GM12878 (cell line): ENCODE measurements around the gene TMED6. TPM values are rescaled to one million over a fixed set of nuclear protein-coding genes. Genes with fewer than 3 reads are reported as not detected.

Experiments
- ATAC-seq: fragments of 200-7000 bp; cut with Tn5 transposase; 3 replicates; pipeline ENCODE4 v1.9.1; 2020; ENCODE audit warnings: mild to moderate bottlenecking, moderate library complexity
- BruUV-seq: library from RNA; stranded (reverse); fragments of 400-500 nt; replicated peaks from 2 replicates; lab custom pipeline; 2021; lab: Mats Ljungman, UMichigan
- CTCF ChIA-PET: fragments of 300-600 bp; sonication (Branson Sonifier 250); formaldehyde crosslinking; extraction: SDS; loops from one replicate; lab custom pipeline; 2021; ENCODE audit warnings: inconsistent platforms; lab: Yijun Ruan, JAX
- POLR2A ChIA-PET: fragments of 350-600 bp; formaldehyde crosslinking; extraction: SDS; loops from one replicate; lab custom pipeline; 2021; ENCODE audit warnings: inconsistent platforms; lab: Charles Lee
- RAD21 ChIA-PET: fragments of 300-600 bp; sonication (Branson Sonifier 250); formaldehyde crosslinking; loops from one replicate; lab custom pipeline; 2023; ENCODE audit warnings: antibody characterized with exemption; ENCODE audit not compliant: unreplicated experiment; lab: Charles Lee
- SMC1A ChIA-PET: fragments of 300-600 bp; sonication (Branson Sonifier 250); formaldehyde crosslinking; loops from one replicate; lab custom pipeline; 2023; ENCODE audit not compliant: unreplicated experiment, uncharacterized antibody; lab: Charles Lee
- DNase-seq: peaks from one replicate; pipeline ENCODE4 v3.0.0-alpha.2; 2011; ENCODE audit warnings: low read depth, low spot score
- FAIRE-seq: peaks from 3 replicates; lab custom pipeline; 2011; peaks lifted over from hg19 to GRCh38; lab: Jason Lieb, UNC
- H2AFZ ChIP-seq: 2 replicates; pipeline ENCODE4 v1.6.0; 2011; ENCODE audit warnings: low read depth, low read length, control low read depth; ENCODE audit not compliant: control insufficient read depth
- H3K27ac ChIP-seq: 2 replicates; pipeline ENCODE4 v1.5.1; 2011; ENCODE audit warnings: control low read depth; ENCODE audit not compliant: control insufficient read depth, insufficient read depth
- H3K27me3 ChIP-seq, 2 experiments: replicated peaks in 1 of 2; 2 replicates each; pipeline versions ENCODE4 v1.6.0 to v1.6.1; 2011; ENCODE audit warnings: low read length in 1 of 2; ENCODE audit not compliant: control insufficient read depth in 2 of 2, insufficient read depth in 2 of 2
- H3K36me3 ChIP-seq, 2 experiments: 2 replicates each; pipeline ENCODE4 v1.5.1; 2011; ENCODE audit warnings: low read length in 1 of 2; ENCODE audit not compliant: control insufficient read depth in 2 of 2, insufficient read depth in 2 of 2
- H3K4me1 ChIP-seq: 2 replicates; pipeline ENCODE4 v1.6.1; 2011; ENCODE audit warnings: mild to moderate bottlenecking, low read length, moderate library complexity, mixed read lengths; ENCODE audit not compliant: control insufficient read depth, insufficient read depth
- H3K4me2 ChIP-seq: 2 replicates; pipeline ENCODE4 v1.6.0; 2011; ENCODE audit warnings: control low read depth; ENCODE audit not compliant: control insufficient read depth, insufficient read depth
- H3K4me3 ChIP-seq: fragments of 200-600 bp; sonication (generic); 2 replicates; pipeline ENCODE4 v1.5.1; 2016
- H3K79me2 ChIP-seq: 2 replicates; pipeline ENCODE4 v1.6.0; 2011; ENCODE audit warnings: low read length; ENCODE audit not compliant: control insufficient read depth, insufficient read depth
- H3K9ac ChIP-seq: 2 replicates; pipeline ENCODE4 v1.8.0; 2011; ENCODE audit warnings: low read length, control low read depth, mixed read lengths; ENCODE audit not compliant: control insufficient read depth, insufficient read depth
- H3K9me3 ChIP-seq: replicated peaks from 3 replicates; pipeline ENCODE4 v1.5.1; 2011; ENCODE audit warnings: mild to moderate bottlenecking, low read length; ENCODE audit not compliant: control insufficient read depth, insufficient read depth
- H4K20me1 ChIP-seq: 2 replicates; pipeline ENCODE4 v1.6.0; 2011; ENCODE audit not compliant: control insufficient read depth, insufficient read depth
- HDAC6 ChIP-seq: fragments of 200-600 bp; sonication (generic); IDR thresholded peaks from one replicate; pipeline ENCODE4 v1.8.0; 2017; ENCODE audit warnings: antibody characterized with exemption; ENCODE audit not compliant: unreplicated experiment
- MTA3 ChIP-seq: IDR thresholded peaks from 2 replicates; pipeline ENCODE4 v1.6.1; 2012; ENCODE audit warnings: low read length, inconsistent platforms, borderline replicate concordance
- PML ChIP-seq: IDR thresholded peaks from 2 replicates; pipeline ENCODE4 v1.6.1; 2012; ENCODE audit warnings: low read length, inconsistent platforms
- RB1 ChIP-seq: fragments of 450-650 bp; formaldehyde crosslinking; IDR thresholded peaks from 2 replicates; pipeline ENCODE4 v1.6.1; 2017; ENCODE audit warnings: mild to moderate bottlenecking, borderline replicate concordance
- RUNX3 ChIP-seq: IDR thresholded peaks from 2 replicates; pipeline ENCODE4 v1.6.1; 2012; ENCODE audit warnings: low read length, inconsistent platforms
- SP1 ChIP-seq: IDR thresholded peaks from one replicate; pipeline ENCODE4 v1.6.1; 2011; ENCODE audit warnings: low read depth, low read length
- YY1 ChIP-seq: IDR thresholded peaks from 2 replicates; pipeline ENCODE4 v1.6.1; 2011; ENCODE audit warnings: low read depth, mild to moderate bottlenecking, low read length
- WGBS: methylation state at CpG from one replicate; pipeline ENCODE4 v1.1.6; 2016; ENCODE audit warnings: low lambda C conversion rate; ENCODE audit not compliant: insufficient replicate concordance, insufficient coverage; ENCODE audit errors: missing lambda C conversion rate; 5-methylcytosine and 5-hydroxymethylcytosine counted together
- in situ Hi-C: fragments of 300-500 bp; cut with MboI; formaldehyde crosslinking; loops from 9 replicates; pipeline ENCODE4 v1.14.3; 2018; ENCODE audit warnings: mixed read lengths
- intact Hi-C: fragments of 100-400 bp; cut with micrococcal nuclease; formaldehyde crosslinking; loops from one replicate; pipeline ENCODE4 v1.14.2; 2022; ENCODE audit not compliant: unreplicated experiment
- polyA plus RNA-seq, 11 experiments: library from polyadenylated mRNA; depleted of rRNA in 4 of 11; unstranded in 6 of 11; stranded (reverse) in 5 of 11; fragments of >200 nt; fragmentation: Nextera tagmentation in 4 of 11; fragmentation: Illumina TruSeq in 1 of 11; extraction: Ambion mirVana in 4 of 11; extraction: Trizol in 1 of 11; gene quantifications; 1 replicate in 1 of 11; 2 replicates in 10 of 11; pipeline versions ENCODE4 v1.2.1 to v1.2.3, GENCODE V29; 2011 to 2016; ENCODE audit warnings: inconsistent platforms in 2 of 11, missing spikeins in 2 of 11, low read depth in 1 of 11
- total RNA-seq, 4 experiments: library from RNA; depleted of rRNA in 3 of 4; stranded (reverse); fragments of >200 nt in 3 of 4; fragmentation: Illumina TruSeq in 1 of 4; extraction: Trizol in 1 of 4; gene quantifications; 2 replicates each; pipeline versions ENCODE4 v1.2.1 to v1.2.3, GENCODE V29; 2013 to 2021
- TF ChIP-seq, protein P1 (sequence below): IDR thresholded peaks from 2 replicates; pipeline ENCODE4 v1.6.1; 2012; ENCODE audit warnings: low read depth, low read length, improper control_type of control experiment
- TF ChIP-seq, protein P2 (sequence below): IDR thresholded peaks from 2 replicates; pipeline ENCODE4 v1.6.1; 2011; ENCODE audit warnings: low read depth, low read length, improper control_type of control experiment, borderline replicate concordance
- TF ChIP-seq, protein P3 (sequence below): fragments of 450-650 bp; conservative IDR thresholded peaks from 2 replicates; pipeline ENCODE4 v1.6.1; 2017; ENCODE audit warnings: mild to moderate bottlenecking, moderate library complexity
- TF ChIP-seq, protein P4 (sequence below): fragments of 450-650 bp; IDR thresholded peaks from 2 replicates; pipeline ENCODE4 v1.6.1; 2017; ENCODE audit warnings: mild to moderate bottlenecking, moderate library complexity
- TF ChIP-seq, protein P5 (sequence below): fragments of 450-650 bp; formaldehyde crosslinking; IDR thresholded peaks from 2 replicates; pipeline ENCODE4 v1.4.0; 2022; ENCODE audit warnings: mild to moderate bottlenecking, moderate library complexity

The TMED6 gene
- total and polyA plus RNA-seq, 10 of the 15 experiments (the other 5 are each of a cell fraction or from before 2014, with no cell fraction given): 0.27 to 1.7 (median 0.78) TPM

DNA sequence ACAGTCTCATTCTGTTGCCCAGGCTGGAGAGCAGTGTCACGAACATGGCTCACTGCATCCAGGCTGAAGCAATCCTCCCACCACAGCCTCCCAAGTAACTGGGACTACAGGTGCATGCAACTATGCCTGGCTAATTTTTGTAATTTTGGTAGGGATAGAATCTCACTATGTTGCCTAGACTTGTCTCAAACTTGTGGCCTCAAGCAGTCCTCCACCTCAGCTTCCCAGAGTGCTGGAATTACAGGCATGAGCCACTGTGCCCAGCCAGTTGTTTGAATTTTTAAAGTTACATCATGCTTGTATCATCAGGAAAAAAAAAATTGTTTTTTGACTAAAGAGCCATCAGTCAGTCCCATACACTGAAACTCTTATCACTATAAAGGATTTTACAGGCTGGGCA, 57.5 kb downstream of the TMED6 start:
- Histone ChIP-seq H3K36me3 (peaks cover 0 to 3% of the 10 kb centered on the region in 2 experiments; a peak in 1 of 4 replicates), H2AFZ (no peak overlapping the region), H3K4me2 (no peak overlapping the region), H4K20me1 (no peaks in the 10 kb centered on the region), H3K27ac (no peak overlapping the region), H3K27me3 (no peaks in the 10 kb centered on the region), H3K9ac (no peak overlapping the region), H3K4me3 (no peak overlapping the region), H3K4me1 (no peaks in the 10 kb centered on the region), H3K79me2 (no peaks in the 10 kb centered on the region), H3K9me3 (no peaks in the 10 kb centered on the region)
- no peak for FAIRE-seq
- ChIA-PET RAD21 (no interaction called here), POLR2A (interaction anchor here (0.6 kb wide), 1 partner anchor 679 kb away, joined by 4 read pairs; no protein-coding TSS in a partner anchor), CTCF (interaction anchor here (1.6 kb wide), 1 partner anchor 144 kb away, joined by 4 read pairs; no protein-coding TSS in a partner anchor), SMC1A (no interaction called here)
- no peak for ATAC-seq
- BruUV-seq: no TSS peak
- in situ Hi-C loops (no loop called here), intact Hi-C loops (no loop called here)
- WGBS: 95% methylated on average over 1 of the region's 1 CpG
- DNase-seq: no peak
- TF ChIP-seq PML: no peak
- TF ChIP-seq YY1: no peak
- TF ChIP-seq RB1: no peak
- TF ChIP-seq, protein P1, sequence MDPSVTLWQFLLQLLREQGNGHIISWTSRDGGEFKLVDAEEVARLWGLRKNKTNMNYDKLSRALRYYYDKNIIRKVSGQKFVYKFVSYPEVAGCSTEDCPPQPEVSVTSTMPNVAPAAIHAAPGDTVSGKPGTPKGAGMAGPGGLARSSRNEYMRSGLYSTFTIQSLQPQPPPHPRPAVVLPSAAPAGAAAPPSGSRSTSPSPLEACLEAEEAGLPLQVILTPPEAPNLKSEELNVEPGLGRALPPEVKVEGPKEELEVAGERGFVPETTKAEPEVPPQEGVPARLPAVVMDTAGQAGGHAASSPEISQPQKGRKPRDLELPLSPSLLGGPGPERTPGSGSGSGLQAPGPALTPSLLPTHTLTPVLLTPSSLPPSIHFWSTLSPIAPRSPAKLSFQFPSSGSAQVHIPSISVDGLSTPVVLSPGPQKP: no peak
- TF ChIP-seq, protein P2, sequence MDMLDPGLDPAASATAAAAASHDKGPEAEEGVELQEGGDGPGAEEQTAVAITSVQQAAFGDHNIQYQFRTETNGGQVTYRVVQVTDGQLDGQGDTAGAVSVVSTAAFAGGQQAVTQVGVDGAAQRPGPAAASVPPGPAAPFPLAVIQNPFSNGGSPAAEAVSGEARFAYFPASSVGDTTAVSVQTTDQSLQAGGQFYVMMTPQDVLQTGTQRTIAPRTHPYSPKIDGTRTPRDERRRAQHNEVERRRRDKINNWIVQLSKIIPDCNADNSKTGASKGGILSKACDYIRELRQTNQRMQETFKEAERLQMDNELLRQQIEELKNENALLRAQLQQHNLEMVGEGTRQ: no peak
- no peak for TF ChIP-seq SP1
- TF ChIP-seq, protein P3, sequence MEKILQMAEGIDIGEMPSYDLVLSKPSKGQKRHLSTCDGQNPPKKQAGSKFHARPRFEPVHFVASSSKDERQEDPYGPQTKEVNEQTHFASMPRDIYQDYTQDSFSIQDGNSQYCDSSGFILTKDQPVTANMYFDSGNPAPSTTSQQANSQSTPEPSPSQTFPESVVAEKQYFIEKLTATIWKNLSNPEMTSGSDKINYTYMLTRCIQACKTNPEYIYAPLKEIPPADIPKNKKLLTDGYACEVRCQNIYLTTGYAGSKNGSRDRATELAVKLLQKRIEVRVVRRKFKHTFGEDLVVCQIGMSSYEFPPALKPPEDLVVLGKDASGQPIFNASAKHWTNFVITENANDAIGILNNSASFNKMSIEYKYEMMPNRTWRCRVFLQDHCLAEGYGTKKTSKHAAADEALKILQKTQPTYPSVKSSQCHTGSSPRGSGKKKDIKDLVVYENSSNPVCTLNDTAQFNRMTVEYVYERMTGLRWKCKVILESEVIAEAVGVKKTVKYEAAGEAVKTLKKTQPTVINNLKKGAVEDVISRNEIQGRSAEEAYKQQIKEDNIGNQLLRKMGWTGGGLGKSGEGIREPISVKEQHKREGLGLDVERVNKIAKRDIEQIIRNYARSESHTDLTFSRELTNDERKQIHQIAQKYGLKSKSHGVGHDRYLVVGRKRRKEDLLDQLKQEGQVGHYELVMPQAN: no peak
- no peak for TF ChIP-seq HDAC6
- TF ChIP-seq, protein P4, sequence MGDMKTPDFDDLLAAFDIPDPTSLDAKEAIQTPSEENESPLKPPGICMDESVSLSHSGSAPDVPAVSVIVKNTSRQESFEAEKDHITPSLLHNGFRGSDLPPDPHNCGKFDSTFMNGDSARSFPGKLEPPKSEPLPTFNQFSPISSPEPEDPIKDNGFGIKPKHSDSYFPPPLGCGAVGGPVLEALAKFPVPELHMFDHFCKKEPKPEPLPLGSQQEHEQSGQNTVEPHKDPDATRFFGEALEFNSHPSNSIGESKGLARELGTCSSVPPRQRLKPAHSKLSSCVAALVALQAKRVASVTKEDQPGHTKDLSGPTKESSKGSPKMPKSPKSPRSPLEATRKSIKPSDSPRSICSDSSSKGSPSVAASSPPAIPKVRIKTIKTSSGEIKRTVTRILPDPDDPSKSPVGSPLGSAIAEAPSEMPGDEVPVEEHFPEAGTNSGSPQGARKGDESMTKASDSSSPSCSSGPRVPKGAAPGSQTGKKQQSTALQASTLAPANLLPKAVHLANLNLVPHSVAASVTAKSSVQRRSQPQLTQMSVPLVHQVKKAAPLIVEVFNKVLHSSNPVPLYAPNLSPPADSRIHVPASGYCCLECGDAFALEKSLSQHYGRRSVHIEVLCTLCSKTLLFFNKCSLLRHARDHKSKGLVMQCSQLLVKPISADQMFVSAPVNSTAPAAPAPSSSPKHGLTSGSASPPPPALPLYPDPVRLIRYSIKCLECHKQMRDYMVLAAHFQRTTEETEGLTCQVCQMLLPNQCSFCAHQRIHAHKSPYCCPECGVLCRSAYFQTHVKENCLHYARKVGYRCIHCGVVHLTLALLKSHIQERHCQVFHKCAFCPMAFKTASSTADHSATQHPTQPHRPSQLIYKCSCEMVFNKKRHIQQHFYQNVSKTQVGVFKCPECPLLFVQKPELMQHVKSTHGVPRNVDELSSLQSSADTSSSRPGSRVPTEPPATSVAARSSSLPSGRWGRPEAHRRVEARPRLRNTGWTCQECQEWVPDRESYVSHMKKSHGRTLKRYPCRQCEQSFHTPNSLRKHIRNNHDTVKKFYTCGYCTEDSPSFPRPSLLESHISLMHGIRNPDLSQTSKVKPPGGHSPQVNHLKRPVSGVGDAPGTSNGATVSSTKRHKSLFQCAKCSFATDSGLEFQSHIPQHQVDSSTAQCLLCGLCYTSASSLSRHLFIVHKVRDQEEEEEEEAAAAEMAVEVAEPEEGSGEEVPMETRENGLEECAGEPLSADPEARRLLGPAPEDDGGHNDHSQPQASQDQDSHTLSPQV: no peak
- TF ChIP-seq MTA3: no peak
- no peak for TF ChIP-seq RUNX3
- TF ChIP-seq, protein P5, sequence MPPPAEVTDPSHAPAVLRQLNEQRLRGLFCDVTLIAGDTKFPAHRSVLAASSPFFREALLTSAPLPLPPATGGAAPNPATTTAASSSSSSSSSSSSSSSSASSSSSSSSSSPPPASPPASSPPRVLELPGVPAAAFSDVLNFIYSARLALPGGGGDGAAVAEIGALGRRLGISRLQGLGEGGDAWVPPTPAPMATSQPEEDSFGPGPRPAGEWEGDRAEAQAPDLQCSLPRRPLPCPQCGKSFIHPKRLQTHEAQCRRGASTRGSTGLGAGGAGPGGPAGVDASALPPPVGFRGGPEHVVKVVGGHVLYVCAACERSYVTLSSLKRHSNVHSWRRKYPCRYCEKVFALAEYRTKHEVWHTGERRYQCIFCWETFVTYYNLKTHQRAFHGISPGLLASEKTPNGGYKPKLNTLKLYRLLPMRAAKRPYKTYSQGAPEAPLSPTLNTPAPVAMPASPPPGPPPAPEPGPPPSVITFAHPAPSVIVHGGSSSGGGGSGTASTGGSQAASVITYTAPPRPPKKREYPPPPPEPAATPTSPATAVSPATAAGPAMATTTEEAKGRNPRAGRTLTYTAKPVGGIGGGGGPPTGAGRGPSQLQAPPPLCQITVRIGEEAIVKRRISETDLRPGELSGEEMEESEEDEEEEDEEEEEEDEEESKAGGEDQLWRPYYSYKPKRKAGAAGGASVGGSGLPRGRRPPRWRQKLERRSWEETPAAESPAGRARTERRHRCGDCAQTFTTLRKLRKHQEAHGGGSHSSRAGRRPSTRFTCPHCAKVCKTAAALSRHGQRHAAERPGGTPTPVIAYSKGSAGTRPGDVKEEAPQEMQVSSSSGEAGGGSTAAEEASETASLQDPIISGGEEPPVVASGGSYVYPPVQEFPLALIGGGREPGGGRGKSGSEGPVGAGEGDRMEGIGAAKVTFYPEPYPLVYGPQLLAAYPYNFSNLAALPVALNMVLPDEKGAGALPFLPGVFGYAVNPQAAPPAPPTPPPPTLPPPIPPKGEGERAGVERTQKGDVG: no peak
